ENCODE results near the gene PTPRU. TPM values are rescaled to one million over a fixed set of nuclear protein-coding genes. Genes with fewer than 3 reads are reported as not detected.

PTPRU gene
- total RNA-seq, 1 donor from 2014 or later, result 27.1 TPM

DNA sequence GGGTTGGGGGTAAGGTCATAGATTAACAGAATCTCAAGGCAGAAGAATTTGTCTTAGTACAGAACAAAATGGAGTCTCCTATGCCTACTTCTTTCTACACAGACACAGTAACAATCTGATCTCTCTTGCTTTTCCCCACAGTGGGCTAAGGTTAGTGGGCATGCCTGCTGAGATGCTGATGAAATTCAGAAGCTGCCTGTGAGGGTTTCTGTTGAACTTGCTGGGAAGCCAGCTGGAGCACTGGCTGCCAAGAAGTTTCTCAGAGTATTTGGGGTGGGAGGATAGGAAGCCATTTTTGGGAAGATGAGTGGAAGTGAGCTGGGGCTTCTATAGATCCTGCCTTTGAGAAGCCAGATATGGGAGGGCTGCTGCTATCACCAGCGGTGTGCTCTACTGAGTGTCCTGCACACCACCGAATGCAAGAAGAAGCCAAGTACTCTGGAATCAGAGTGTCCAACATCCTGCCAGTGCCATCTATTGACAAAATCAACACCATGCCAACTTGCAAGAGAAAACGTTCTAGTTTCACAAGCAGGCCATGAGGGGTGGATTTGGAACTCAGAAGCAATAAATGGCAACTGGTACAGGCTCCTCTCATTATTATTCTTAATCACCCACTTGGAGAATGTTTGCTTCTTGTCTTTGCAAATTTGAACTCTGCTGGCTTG is 102.7 kb downstream of the PTPRU start:
- no peaks in the 10 kb centered on the region for H3K9me3 ChIP-seq (ENCODE audit: control insufficient read depth in 3 of 3, low read length in 3 of 3)
- H3K4me1 ChIP-seq (ENCODE audit: control insufficient read depth in 3 of 3, insufficient read depth in 3 of 3, low read length in 3 of 3), result no peaks in the 10 kb centered on the region
- no peak overlapping the region for H3K9ac ChIP-seq (ENCODE audit: low read depth in 1 of 3, low read length in 3 of 3)
- H3K27me3 ChIP-seq (ENCODE audit: control insufficient read depth in 3 of 3, insufficient read depth in 3 of 3, low read length in 3 of 3), result peaks cover 20 to 22% (median 21%) of the 10 kb centered on the region in 3 donors
- H3K36me3 ChIP-seq (ENCODE audit: control insufficient read depth in 3 of 3, insufficient read depth in 3 of 3, low read length in 3 of 3), result no peaks in the 10 kb centered on the region
- no peak overlapping the region for H3K4me3 ChIP-seq (ENCODE audit: low read length in 3 of 3)
- no peak overlapping the region for H3K27ac ChIP-seq (ENCODE audit: low read depth, low read length)

- Histone ChIP-seq H3K27ac (ENCODE audit: low read depth, low read length) (no peak overlapping the region), H3K36me3 (ENCODE audit: control insufficient read depth in 3 of 3, insufficient read depth in 3 of 3, low read length in 3 of 3) (no peaks in the 10 kb centered on the region), H3K4me3 (ENCODE audit: low read length in 3 of 3) (no peak overlapping the region), H3K27me3 (ENCODE audit: control insufficient read depth in 3 of 3, insufficient read depth in 3 of 3, low read length in 3 of 3) (peaks cover 24 to 31% (median 30%) of the 10 kb centered on the region in 3 donors), H3K9me3 (ENCODE audit: control insufficient read depth in 3 of 3, low read length in 3 of 3) (no peaks in the 10 kb centered on the region), H3K4me1 (ENCODE audit: control insufficient read depth in 3 of 3, insufficient read depth in 3 of 3, low read length in 3 of 3) (no peaks in the 10 kb centered on the region), H3K9ac (ENCODE audit: low read depth in 1 of 3, low read length in 3 of 3) (no peak overlapping the region)
Observed at GRCh38 chr1:29341936-29342335, 105.6 kb downstream of the PTPRU start.

GRCh38 chr1:29342351-29342750 is 106.0 kb downstream of the PTPRU start:
- H3K4me3 ChIP-seq (ENCODE audit: low read length in 3 of 3), result no peak overlapping the region
- H3K36me3 ChIP-seq (ENCODE audit: control insufficient read depth in 3 of 3, insufficient read depth in 3 of 3, low read length in 3 of 3), result no peaks in the 10 kb centered on the region
- H3K9me3 ChIP-seq (ENCODE audit: control insufficient read depth in 3 of 3, low read length in 3 of 3), result no peaks in the 10 kb centered on the region
- no peak overlapping the region for H3K27ac ChIP-seq (ENCODE audit: low read depth, low read length)
- H3K9ac ChIP-seq (ENCODE audit: low read depth in 1 of 3, low read length in 3 of 3), result no peak overlapping the region
- peaks cover 24 to 31% (median 30%) of the 10 kb centered on the region in 3 donors for H3K27me3 ChIP-seq (ENCODE audit: control insufficient read depth in 3 of 3, insufficient read depth in 3 of 3, low read length in 3 of 3)
- H3K4me1 ChIP-seq (ENCODE audit: control insufficient read depth in 3 of 3, insufficient read depth in 3 of 3, low read length in 3 of 3), result no peaks in the 10 kb centered on the region

DNA sequence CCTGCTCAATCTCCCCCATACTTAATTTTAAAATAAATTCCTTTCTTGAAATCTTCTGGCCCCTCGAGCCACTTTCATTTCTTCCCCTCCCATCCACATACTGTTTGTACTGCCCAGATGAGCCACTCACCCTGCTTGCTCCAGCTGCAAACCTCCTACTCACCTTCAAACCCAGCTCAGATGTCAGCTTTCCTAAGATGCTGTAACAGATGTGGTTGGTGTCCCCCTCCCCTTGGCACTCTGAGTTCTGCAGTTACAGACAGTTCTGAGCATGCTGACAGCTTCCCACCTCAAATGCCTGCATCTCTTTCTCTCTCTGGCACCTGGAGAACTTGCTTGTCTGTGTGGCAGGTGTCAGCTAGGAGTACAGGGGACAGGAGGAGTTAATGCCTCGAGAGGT is 106.7 kb downstream of the PTPRU start:
- no peak overlapping the region for H3K4me3 ChIP-seq (ENCODE audit: low read length in 3 of 3)
- peaks cover 24 to 33% (median 27%) of the 10 kb centered on the region in 3 donors for H3K27me3 ChIP-seq (ENCODE audit: control insufficient read depth in 3 of 3, insufficient read depth in 3 of 3, low read length in 3 of 3)
- H3K9ac ChIP-seq (ENCODE audit: low read depth in 1 of 3, low read length in 3 of 3), result no peak overlapping the region
- H3K36me3 ChIP-seq (ENCODE audit: control insufficient read depth in 3 of 3, insufficient read depth in 3 of 3, low read length in 3 of 3), result no peaks in the 10 kb centered on the region
- H3K4me1 ChIP-seq (ENCODE audit: control insufficient read depth in 3 of 3, insufficient read depth in 3 of 3, low read length in 3 of 3), result no peaks in the 10 kb centered on the region
- no peaks in the 10 kb centered on the region for H3K9me3 ChIP-seq (ENCODE audit: control insufficient read depth in 3 of 3, low read length in 3 of 3)
- no peak overlapping the region for H3K27ac ChIP-seq (ENCODE audit: low read depth, low read length)

DNA sequence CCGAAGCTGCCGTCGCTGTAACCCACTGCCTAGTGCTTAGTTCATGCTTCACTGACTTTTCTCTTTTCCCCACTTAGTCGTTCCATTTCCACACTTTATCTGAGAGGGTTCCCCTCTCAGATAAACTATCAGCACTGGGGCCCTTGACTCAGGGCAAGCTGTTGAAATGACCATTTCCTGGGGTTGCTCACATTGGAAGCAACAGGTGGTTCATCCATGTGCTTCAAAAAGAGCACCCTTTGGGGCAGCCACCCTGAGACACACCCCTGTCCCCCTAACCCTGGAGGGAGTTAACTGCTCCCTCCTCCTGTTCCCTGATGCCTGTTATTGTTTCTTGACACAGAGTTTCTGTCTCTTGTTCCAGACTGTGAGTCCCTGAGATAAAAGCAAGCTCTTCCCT is 107.2 kb downstream of the PTPRU start:
- no peak overlapping the region for H3K4me3 ChIP-seq (ENCODE audit: low read length in 3 of 3)
- no peaks in the 10 kb centered on the region for H3K36me3 ChIP-seq (ENCODE audit: control insufficient read depth in 3 of 3, insufficient read depth in 3 of 3, low read length in 3 of 3)
- peaks cover 24 to 34% (median 27%) of the 10 kb centered on the region in 3 donors for H3K27me3 ChIP-seq (ENCODE audit: control insufficient read depth in 3 of 3, insufficient read depth in 3 of 3, low read length in 3 of 3)
- no peaks in the 10 kb centered on the region for H3K9me3 ChIP-seq (ENCODE audit: control insufficient read depth in 3 of 3, low read length in 3 of 3)
- H3K4me1 ChIP-seq (ENCODE audit: control insufficient read depth in 3 of 3, insufficient read depth in 3 of 3, low read length in 3 of 3), result no peaks in the 10 kb centered on the region
- no peak overlapping the region for H3K27ac ChIP-seq (ENCODE audit: low read depth, low read length)
- H3K9ac ChIP-seq (ENCODE audit: low read depth in 1 of 3, low read length in 3 of 3), result no peak overlapping the region

- Histone ChIP-seq H3K27ac (ENCODE audit: low read depth, low read length) (no peak overlapping the region), H3K9ac (ENCODE audit: low read depth in 1 of 3, low read length in 3 of 3) (no peak overlapping the region), H3K27me3 (ENCODE audit: control insufficient read depth in 3 of 3, insufficient read depth in 3 of 3, low read length in 3 of 3) (peaks cover 24 to 34% (median 27%) of the 10 kb centered on the region in 3 donors), H3K36me3 (ENCODE audit: control insufficient read depth in 3 of 3, insufficient read depth in 3 of 3, low read length in 3 of 3) (no peaks in the 10 kb centered on the region), H3K4me3 (ENCODE audit: low read length in 3 of 3) (no peak overlapping the region), H3K9me3 (ENCODE audit: control insufficient read depth in 3 of 3, low read length in 3 of 3) (no peaks in the 10 kb centered on the region), H3K4me1 (ENCODE audit: control insufficient read depth in 3 of 3, insufficient read depth in 3 of 3, low read length in 3 of 3) (no peaks in the 10 kb centered on the region)
Observed at GRCh38 chr1:29343908-29344307, 107.6 kb downstream of the PTPRU start.

GRCh38 chr1:29344336-29344735 is 108.0 kb downstream of the PTPRU start:
- Histone ChIP-seq H3K27me3 (ENCODE audit: control insufficient read depth in 3 of 3, insufficient read depth in 3 of 3, low read length in 3 of 3) (peaks cover 24 to 39% (median 30%) of the 10 kb centered on the region in 3 donors), H3K4me3 (ENCODE audit: low read length in 3 of 3) (no peak overlapping the region), H3K4me1 (ENCODE audit: control insufficient read depth in 3 of 3, insufficient read depth in 3 of 3, low read length in 3 of 3) (no peaks in the 10 kb centered on the region), H3K27ac (ENCODE audit: low read depth, low read length) (no peak overlapping the region), H3K36me3 (ENCODE audit: control insufficient read depth in 3 of 3, insufficient read depth in 3 of 3, low read length in 3 of 3) (no peaks in the 10 kb centered on the region), H3K9me3 (ENCODE audit: control insufficient read depth in 3 of 3, low read length in 3 of 3) (no peaks in the 10 kb centered on the region), H3K9ac (ENCODE audit: low read depth in 1 of 3, low read length in 3 of 3) (no peak overlapping the region)

DNA sequence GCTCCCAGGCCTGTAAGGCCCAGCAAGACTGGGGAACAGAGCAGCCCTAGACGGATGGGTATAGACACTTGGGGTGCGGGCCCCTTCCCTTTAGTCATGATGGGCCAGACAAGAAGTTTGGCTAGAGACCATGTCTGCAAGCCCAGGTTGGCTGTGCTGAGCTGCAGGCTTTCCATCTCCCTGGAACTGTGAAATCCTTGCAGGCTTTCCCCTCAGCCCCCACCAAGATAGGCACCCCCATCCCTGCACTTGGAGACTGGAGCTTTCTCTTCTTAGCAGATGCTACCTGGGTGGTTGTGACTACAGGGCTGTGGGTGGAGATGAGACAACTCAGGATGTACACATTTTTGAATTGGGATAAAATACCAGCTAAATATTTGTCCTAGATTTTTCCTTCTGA is 110.3 kb downstream of the PTPRU start:
- Histone ChIP-seq H3K9me3 (ENCODE audit: control insufficient read depth in 3 of 3, low read length in 3 of 3) (no peaks in the 10 kb centered on the region), H3K4me3 (ENCODE audit: low read length in 3 of 3) (no peak overlapping the region), H3K4me1 (ENCODE audit: control insufficient read depth in 3 of 3, insufficient read depth in 3 of 3, low read length in 3 of 3) (no peaks in the 10 kb centered on the region), H3K27me3 (ENCODE audit: control insufficient read depth in 3 of 3, insufficient read depth in 3 of 3, low read length in 3 of 3) (peaks cover 26 to 49% (median 44%) of the 10 kb centered on the region in 3 donors), H3K9ac (ENCODE audit: low read depth in 1 of 3, low read length in 3 of 3) (no peak overlapping the region), H3K36me3 (ENCODE audit: control insufficient read depth in 3 of 3, insufficient read depth in 3 of 3, low read length in 3 of 3) (no peaks in the 10 kb centered on the region), H3K27ac (ENCODE audit: low read depth, low read length) (no peak overlapping the region)

- Histone ChIP-seq H3K4me1 (ENCODE audit: control insufficient read depth in 3 of 3, insufficient read depth in 3 of 3, low read length in 3 of 3) (no peaks in the 10 kb centered on the region), H3K27ac (ENCODE audit: low read depth, low read length) (no peak overlapping the region), H3K9ac (ENCODE audit: low read depth in 1 of 3, low read length in 3 of 3) (no peak overlapping the region), H3K36me3 (ENCODE audit: control insufficient read depth in 3 of 3, insufficient read depth in 3 of 3, low read length in 3 of 3) (no peaks in the 10 kb centered on the region), H3K9me3 (ENCODE audit: control insufficient read depth in 3 of 3, low read length in 3 of 3) (no peaks in the 10 kb centered on the region), H3K4me3 (ENCODE audit: low read length in 3 of 3) (no peak overlapping the region), H3K27me3 (ENCODE audit: control insufficient read depth in 3 of 3, insufficient read depth in 3 of 3, low read length in 3 of 3) (peaks cover 17 to 39% (median 33%) of the 10 kb centered on the region in 3 donors)
Observed at GRCh38 chr1:29349871-29350491, 113.7 kb downstream of the PTPRU start.

GRCh38 chr1:29352719-29353420 is 116.5 kb downstream of the PTPRU start:
- Histone ChIP-seq H3K27me3 (ENCODE audit: control insufficient read depth in 3 of 3, insufficient read depth in 3 of 3, low read length in 3 of 3) (peaks cover 20 to 39% (median 30%) of the 10 kb centered on the region in 3 donors), H3K9me3 (ENCODE audit: control insufficient read depth in 3 of 3, low read length in 3 of 3) (no peaks in the 10 kb centered on the region), H3K4me1 (ENCODE audit: control insufficient read depth in 3 of 3, insufficient read depth in 3 of 3, low read length in 3 of 3) (no peaks in the 10 kb centered on the region), H3K4me3 (ENCODE audit: low read length in 3 of 3) (no peak overlapping the region), H3K27ac (ENCODE audit: low read depth, low read length) (no peak overlapping the region), H3K9ac (ENCODE audit: low read depth in 1 of 3, low read length in 3 of 3) (no peak overlapping the region), H3K36me3 (ENCODE audit: control insufficient read depth in 3 of 3, insufficient read depth in 3 of 3, low read length in 3 of 3) (no peaks in the 10 kb centered on the region)
